Lung (tissue), 12 donors: ENCODE measurements around the gene PRKX. TPM values are rescaled to one million over a fixed set of nuclear protein-coding genes. Genes with fewer than 3 reads are reported as not detected.

ENCODE experiments used
- ATAC-seq: fragments of 200-7000 bp; cut with Tn5 transposase; one replicate; pipeline ENCODE4 v1.9.1; 2020; ENCODE audit warnings: moderate number of reproducible peaks; ENCODE audit not compliant: insufficient read depth, low FRiP score
- DNase-seq, 3 donors: peaks; one replicate each; pipeline ENCODE4 v3.0.0-alpha.2; 2013 to 2017
- H3K27ac ChIP-seq, 2 donors: one replicate each; pipeline ENCODE4 v1.5.1; 2013; ENCODE audit warnings: mild to moderate bottlenecking in 2 of 2, moderate library complexity in 2 of 2, control low read depth in 1 of 2, inconsistent platforms in 1 of 2, low read depth in 1 of 2, low read length in 1 of 2
- H3K27me3 ChIP-seq, 3 donors: one replicate each; pipeline ENCODE4 v1.5.1; 2013; ENCODE audit warnings: low read length in 2 of 3; ENCODE audit not compliant: control insufficient read depth in 3 of 3, insufficient read depth in 3 of 3
- H3K36me3 ChIP-seq, 4 donors: one replicate each; pipeline ENCODE4 v1.5.1; 2013; ENCODE audit warnings: low read length in 4 of 4, mild to moderate bottlenecking in 1 of 4, moderate library complexity in 1 of 4; ENCODE audit not compliant: control insufficient read depth in 4 of 4, insufficient read depth in 4 of 4
- H3K4me1 ChIP-seq, 5 donors: one replicate each; pipeline ENCODE4 v1.5.1; 2013; ENCODE audit warnings: low read length in 5 of 5, mild to moderate bottlenecking in 2 of 5, moderate library complexity in 1 of 5; ENCODE audit not compliant: control insufficient read depth in 5 of 5, insufficient read depth in 5 of 5
- H3K4me3 ChIP-seq: one replicate; pipeline ENCODE4 v1.5.1; 2013; ENCODE audit warnings: mild to moderate bottlenecking, control low read depth, moderate library complexity
- H3K9ac ChIP-seq, 2 donors: one replicate each; pipeline ENCODE4 v1.5.1; 2013; ENCODE audit warnings: low read length in 2 of 2, control low read depth in 1 of 2; ENCODE audit not compliant: insufficient read depth in 1 of 2
- H3K9me3 ChIP-seq, 4 donors: one replicate each; pipeline ENCODE4 v1.5.1; 2013; ENCODE audit warnings: low read length in 3 of 4, mild to moderate bottlenecking in 1 of 4, moderate library complexity in 1 of 4; ENCODE audit not compliant: control insufficient read depth in 4 of 4, insufficient read depth in 3 of 4
- WGBS, 2 donors: extraction: QIAGEN DNeasy Blood & Tissue Kit; methylation state at CpG; one replicate each; pipeline ENCODE4 v1.1.7; 2013; 5-methylcytosine and 5-hydroxymethylcytosine counted together
- polyA plus RNA-seq, 2 donors: library from polyadenylated mRNA; stranded (reverse); fragments of 200-250 nt; gene quantifications; one replicate each; pipeline ENCODE4 v1.2.1, GENCODE V29; 2013
- total RNA-seq, 2 donors: library from RNA; depleted of rRNA in 1 of 2; stranded (reverse); fragments of >200 nt in 1 of 2; gene quantifications; one replicate each; pipeline ENCODE4 v1.2.1, GENCODE V29; 2014 to 2021
- TF ChIP-seq, protein P1 (sequence below): IDR thresholded peaks from 2 replicates; pipeline ENCODE4 v1.5.1; 2012; ENCODE audit warnings: mild to moderate bottlenecking; ENCODE audit errors: control extremely low read depth, extremely low read depth
- donor health status: control.
- donor health status: control.
- donor health status: Bipolar disorder and iron deficiency.
- donor health status: healthy.
- donor health status: DM: yes; HTN: yes; CAD: no.

PRKX gene
- total and polyA plus RNA-seq, 4 donors: 5.5 to 16.3 (median 8.5) TPM

DNA sequence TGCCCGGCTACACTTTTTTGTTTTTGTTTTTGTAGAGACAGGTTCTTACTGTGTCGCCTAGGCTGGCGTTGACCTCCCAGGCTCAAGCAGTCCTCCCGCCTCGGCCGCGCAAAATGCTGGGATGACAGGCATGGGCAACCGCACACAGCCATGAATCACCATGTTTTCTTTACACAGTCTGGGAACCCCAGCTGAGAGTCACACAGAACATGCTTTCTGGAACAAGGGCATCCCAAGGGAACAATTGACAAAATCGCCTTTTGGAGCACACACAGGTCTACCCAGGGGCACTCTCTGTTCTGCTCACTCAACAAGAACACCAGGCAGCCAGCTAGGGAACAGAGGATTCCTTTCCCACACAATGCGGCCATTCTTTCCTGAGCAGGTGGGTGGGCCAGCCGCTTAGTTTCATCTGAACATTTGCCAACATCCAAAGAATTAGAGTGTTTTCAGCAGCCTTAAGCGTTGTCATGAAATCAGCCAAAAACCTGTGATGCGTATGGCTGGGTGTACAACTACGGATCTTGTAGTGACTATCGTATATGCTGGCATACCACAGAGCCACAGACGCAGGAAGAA is 15.7 kb downstream of the PRKX start:
- DNase-seq (peak in 1 of 3 donors; percentile 22), ATAC-seq (no peak)
- peaks cover 0 to 7% (median 0%) of the 10 kb centered on the region in 3 donors for H3K27me3 ChIP-seq
- TF ChIP-seq, protein P1, sequence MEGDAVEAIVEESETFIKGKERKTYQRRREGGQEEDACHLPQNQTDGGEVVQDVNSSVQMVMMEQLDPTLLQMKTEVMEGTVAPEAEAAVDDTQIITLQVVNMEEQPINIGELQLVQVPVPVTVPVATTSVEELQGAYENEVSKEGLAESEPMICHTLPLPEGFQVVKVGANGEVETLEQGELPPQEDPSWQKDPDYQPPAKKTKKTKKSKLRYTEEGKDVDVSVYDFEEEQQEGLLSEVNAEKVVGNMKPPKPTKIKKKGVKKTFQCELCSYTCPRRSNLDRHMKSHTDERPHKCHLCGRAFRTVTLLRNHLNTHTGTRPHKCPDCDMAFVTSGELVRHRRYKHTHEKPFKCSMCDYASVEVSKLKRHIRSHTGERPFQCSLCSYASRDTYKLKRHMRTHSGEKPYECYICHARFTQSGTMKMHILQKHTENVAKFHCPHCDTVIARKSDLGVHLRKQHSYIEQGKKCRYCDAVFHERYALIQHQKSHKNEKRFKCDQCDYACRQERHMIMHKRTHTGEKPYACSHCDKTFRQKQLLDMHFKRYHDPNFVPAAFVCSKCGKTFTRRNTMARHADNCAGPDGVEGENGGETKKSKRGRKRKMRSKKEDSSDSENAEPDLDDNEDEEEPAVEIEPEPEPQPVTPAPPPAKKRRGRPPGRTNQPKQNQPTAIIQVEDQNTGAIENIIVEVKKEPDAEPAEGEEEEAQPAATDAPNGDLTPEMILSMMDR: no peak
- H3K4me1 ChIP-seq: peaks cover 0 to 4% (median 0%) of the 10 kb centered on the region in 5 donors
- H3K36me3 ChIP-seq: no peaks in the 10 kb centered on the region
- no peaks in the 10 kb centered on the region for H3K9me3 ChIP-seq
- H3K4me3 ChIP-seq: no peak overlapping the region
- H3K27ac ChIP-seq: peak overlapping the region in 1 of 2 donors; percentile 28
- WGBS, 2 donors: 68 to 86% methylated on average over 16 of the region's 16 CpGs
- no peak overlapping the region for H3K9ac ChIP-seq

DNA sequence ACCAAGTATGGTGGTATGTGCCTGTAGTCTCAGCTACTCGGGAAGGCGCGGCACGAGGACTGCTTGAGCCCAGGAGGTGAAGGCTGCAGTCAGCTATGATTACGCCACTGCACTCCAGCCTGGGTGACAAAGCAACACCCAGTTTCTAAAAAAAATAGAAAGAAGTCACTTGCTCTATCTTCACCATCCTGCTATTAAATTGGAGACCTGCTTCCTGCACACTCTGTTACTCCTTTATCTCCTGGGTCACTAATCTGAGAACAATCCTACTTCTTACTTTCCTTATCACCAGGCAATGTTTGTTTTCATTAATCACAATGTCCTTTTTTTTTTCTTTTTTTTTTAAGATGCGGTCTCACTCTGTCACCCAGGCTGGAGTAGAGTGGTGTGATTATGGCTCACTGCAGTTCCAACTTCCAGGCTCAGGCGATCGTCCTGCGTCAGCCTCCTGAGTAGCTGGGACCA is 16.2 kb downstream of the PRKX start:
- Histone ChIP-seq H3K36me3 (no peaks in the 10 kb centered on the region), H3K27ac (peak overlapping the region in 1 of 2 donors; percentile 28), H3K9ac (no peak overlapping the region), H3K9me3 (no peaks in the 10 kb centered on the region), H3K27me3 (peaks cover 0 to 7% (median 0%) of the 10 kb centered on the region in 3 donors), H3K4me1 (peaks cover 0 to 4% (median 0%) of the 10 kb centered on the region in 5 donors), H3K4me3 (no peak overlapping the region)
- DNase-seq (no peak), ATAC-seq (no peak)
- TF ChIP-seq, protein P1: no peak
- 56 to 57% methylated on average over 6 to 9 of the region's 9 CpGs for WGBS, 2 donors

DNA sequence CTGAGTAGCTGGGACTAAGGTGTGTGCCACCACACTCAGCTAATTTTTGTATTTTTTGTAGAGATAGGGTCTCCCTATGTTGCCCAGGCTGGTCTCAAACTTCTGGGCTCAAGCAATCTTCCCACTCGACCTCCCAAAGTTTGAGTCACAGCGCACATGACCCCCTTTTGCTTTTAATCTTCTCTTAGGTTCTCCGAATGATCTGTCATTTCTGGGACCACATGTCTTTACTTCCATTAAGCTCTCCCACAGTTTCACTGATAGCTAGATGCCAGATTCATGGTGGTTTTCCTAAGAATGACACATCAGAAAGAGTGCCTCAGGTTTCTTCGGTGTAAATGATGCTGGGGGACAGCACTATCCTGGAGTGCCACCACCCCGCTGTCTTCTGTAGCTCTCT is 17.9 kb downstream of the PRKX start:
- no peak overlapping the region for H3K9ac ChIP-seq
- H3K36me3 ChIP-seq: no peaks in the 10 kb centered on the region
- DNase-seq (no peak), ATAC-seq (no peak)
- TF ChIP-seq, protein P1: no peak
- peaks cover 0 to 4% (median 0%) of the 10 kb centered on the region in 5 donors for H3K4me1 ChIP-seq
- H3K27ac ChIP-seq: no peak overlapping the region
- no peaks in the 10 kb centered on the region for H3K9me3 ChIP-seq
- no peak overlapping the region for H3K4me3 ChIP-seq
- H3K27me3 ChIP-seq: peaks cover 0 to 16% (median 0%) of the 10 kb centered on the region in 3 donors
- WGBS, 2 donors: 85 to 92% methylated on average over 5 of the region's 5 CpGs
